GM19099 (cell line): ENCODE measurements around the gene FUZ.

Experiments used
- POLR2A ChIP-seq: IDR thresholded peaks from 3 replicates; pipeline ENCODE4 v1.6.1; 2011; ENCODE audit warnings: low read depth; ENCODE audit not compliant: insufficient read length; ENCODE audit errors: extremely low read depth

The FUZ gene

GRCh38 chr19:49812997-49813861 is at the start of gene FUZ:
Gene FUZ (minus strand): TSS chr19:49813292. CDS start chr19:49813106, 186 bp downstream.
- peak; percentile 39 for TF ChIP-seq POLR2A

GRCh38 chr19:49862391-49863253 is 49.5 kb upstream of the FUZ start:
- no peak for TF ChIP-seq POLR2A

- TF ChIP-seq POLR2A: no peak
Observed at GRCh38 chr19:49861541-49862378, 48.7 kb upstream of the FUZ start.

GRCh38 chr19:49861107-49861506 is 48.0 kb upstream of the FUZ start:
- TF ChIP-seq POLR2A: no peak

GRCh38 chr19:49860336-49861102 is 47.4 kb upstream of the FUZ start:
- no peak for TF ChIP-seq POLR2A

GRCh38 chr19:49859682-49860335 is 46.7 kb upstream of the FUZ start:
- no peak for TF ChIP-seq POLR2A

- TF ChIP-seq POLR2A: peak; percentile 18
Observed at GRCh38 chr19:49858088-49858985, 45.2 kb upstream of the FUZ start.

- TF ChIP-seq POLR2A: no peak
Observed at GRCh38 chr19:49857838-49858087, 44.7 kb upstream of the FUZ start.

- no peak for TF ChIP-seq POLR2A
Observed at GRCh38 chr19:49857061-49857837, 44.2 kb upstream of the FUZ start.

- no peak for TF ChIP-seq POLR2A
Observed at GRCh38 chr19:49856574-49857021, 43.5 kb upstream of the FUZ start.

GRCh38 chr19:49855676-49856573 is 42.8 kb upstream of the FUZ start:
- TF ChIP-seq POLR2A: no peak
